Measurements from ENCODE around the gene DNAH1.

Gene DNAH1

DNA sequence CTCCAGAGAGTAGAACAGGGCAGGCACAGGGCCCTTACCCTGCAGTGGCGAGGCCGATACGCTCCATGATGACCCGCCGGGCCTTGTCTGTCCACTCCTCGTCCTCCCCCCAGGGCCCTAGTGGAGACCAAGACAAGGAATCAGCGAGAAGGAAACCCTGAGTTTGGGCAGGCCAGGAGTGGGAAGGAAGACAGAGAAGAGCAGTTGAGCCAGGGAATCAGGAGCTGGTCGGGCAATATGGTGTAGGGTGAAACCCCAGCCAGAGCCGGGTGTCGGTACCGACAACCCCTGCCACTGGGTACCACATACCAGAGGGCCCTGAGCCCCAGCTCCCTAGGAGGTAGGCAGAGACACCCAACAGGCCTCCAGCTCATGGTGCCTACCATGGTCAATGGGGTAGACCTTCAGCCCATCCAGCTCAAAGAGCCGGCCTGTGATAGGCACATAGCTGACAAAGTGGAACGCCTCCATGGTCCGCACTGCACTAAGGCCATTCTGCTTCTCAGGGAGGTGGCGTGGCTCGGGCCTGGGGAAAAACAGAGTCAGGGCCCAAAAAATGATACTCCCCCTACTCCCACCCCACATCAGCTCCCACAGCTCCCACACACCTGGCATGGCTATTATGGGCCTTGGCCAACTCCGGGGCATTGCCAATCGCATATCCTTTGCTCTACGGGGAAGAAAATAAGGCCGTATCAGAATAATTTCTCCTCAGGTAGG, 90.8 kb downstream of the DNAH1 start:
- DNase-seq, result no peak

DNA sequence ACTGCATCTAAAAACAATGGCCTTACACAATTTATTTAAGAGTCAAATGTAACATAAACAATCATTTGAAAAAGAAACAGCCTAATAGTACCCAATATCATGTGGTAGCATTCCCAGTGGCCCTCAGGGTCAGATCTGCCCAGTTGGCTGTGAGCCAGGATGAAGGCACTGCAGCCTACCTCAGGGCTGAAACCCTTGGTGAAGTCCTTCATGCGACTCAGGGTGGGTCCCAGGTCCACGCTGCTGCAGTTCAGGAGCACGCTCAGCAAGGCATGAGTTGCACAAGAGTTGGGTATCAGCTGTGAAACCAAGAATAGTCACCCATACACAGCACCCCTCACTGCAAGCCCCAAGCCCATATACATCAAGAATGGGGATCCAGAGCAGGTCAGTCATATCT, 91.7 kb downstream of the DNAH1 start:
- no peak for DNase-seq

GRCh38 chr3:52408466-52408865, 92.3 kb downstream of the DNAH1 start:
- no peak for DNase-seq

DNA sequence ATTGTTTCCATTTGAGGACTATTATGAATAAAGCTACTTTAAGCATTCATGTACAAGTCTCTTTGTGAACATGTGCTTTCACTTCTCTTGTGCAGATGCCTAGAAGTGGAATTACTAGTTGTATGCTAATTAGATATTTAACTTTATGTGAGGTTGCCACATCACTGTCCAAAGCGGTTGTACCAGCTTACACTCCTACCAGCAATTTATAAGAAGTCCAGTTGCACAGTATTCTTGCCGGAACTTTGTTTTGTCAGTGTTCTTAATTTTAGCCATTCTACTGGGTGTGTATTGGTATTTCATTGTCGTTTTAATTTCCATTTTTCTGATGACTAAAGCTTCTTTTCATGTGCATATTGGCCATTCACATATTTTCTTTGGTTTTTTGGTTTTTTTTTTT, 99.7 kb downstream of the DNAH1 start:
- DNase-seq, result no peak

GRCh38 chr3:52420388-52420787, 104.3 kb downstream of the DNAH1 start:
- no peak for DNase-seq

GRCh38 chr3:52422669-52423068, 106.5 kb downstream of the DNAH1 start:
- no peak for DNase-seq

DNA sequence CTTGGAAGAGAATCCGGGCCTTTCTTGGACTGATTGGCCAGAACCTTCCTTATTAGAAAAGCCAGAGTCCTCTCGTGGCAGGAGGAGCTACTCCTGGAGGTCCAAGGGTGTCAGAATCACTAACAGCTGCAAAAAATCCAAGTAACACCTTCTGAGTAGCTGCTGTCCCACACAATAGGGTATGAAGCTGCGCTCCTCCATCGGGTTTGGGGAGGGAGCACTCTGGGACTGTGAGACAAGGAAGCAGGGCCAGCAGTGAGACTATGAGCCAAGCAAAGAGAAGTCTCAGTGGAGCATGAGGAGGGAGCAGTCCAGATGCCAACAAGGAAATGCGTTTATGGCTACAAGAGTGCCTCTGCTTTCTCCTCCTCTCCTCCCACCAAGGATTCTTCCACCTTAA, 107.1 kb downstream of the DNAH1 start:
- no peak for DNase-seq

GRCh38 chr3:52428151-52429005, 112.3 kb downstream of the DNAH1 start:
- no peak for DNase-seq

DNA sequence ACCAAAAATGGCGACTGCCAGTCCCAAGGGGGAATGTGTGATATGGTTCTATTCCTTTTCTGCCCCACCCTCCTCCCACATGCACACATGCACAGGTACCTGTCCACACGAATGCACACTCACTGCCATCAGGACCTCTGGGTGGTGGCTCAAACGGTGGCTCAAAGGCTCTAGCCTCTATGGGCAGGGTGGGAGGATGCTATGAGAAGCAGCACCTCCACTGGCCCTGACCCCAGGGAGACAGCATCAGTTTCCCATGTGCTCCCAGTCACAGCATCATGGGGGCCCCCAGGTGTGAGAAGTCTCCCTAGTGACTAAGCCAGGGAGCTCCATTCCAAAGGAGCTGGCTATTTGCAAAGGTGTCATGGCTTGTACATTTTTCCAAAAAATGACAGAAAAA, 112.9 kb downstream of the DNAH1 start:
- DNase-seq, result no peak

- no peak for DNase-seq
These were observed 113.8 kb downstream of the DNAH1 start for GRCh38 chr3:52429779-52430415.

- DNase-seq, result no peak
These were observed 114.3 kb downstream of the DNAH1 start for GRCh38 chr3:52430416-52430810.

DNA sequence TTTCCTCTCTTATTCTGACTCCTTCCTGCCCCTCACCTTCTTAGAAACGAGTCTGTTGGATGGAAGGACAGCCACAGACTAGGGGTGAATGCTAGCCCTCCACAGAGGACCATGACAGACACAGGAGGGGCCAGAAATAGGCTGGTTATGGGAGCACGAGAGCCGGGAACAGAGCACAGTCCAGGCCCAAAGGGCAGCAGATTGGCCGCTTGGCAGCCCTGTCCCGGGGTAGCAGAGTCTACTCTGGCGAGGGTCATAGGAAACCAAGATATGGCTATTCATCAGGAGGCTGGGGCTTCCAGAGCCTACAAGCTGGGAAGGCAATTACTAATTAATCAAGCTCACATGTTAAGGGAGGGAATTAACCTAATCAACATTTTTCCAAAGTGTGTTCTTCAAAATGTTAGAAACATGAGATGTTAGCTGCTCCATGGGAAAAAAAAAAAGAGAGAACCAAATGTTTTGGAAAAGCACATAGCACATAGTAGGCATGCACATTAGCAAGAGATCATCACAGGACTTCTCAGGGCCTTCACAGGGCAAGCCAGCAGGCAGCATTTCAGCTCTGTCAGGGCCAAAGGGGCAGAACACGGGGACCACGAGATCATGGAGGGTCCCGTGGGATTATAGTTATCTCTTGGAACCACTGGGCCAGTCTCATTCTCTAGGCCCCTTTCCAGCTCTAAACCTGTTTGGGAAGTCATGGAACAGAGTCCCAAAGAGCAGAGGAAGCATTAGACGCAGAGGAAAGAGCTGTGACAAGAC, 115.5 kb downstream of the DNAH1 start:
- no peak for DNase-seq

DNA sequence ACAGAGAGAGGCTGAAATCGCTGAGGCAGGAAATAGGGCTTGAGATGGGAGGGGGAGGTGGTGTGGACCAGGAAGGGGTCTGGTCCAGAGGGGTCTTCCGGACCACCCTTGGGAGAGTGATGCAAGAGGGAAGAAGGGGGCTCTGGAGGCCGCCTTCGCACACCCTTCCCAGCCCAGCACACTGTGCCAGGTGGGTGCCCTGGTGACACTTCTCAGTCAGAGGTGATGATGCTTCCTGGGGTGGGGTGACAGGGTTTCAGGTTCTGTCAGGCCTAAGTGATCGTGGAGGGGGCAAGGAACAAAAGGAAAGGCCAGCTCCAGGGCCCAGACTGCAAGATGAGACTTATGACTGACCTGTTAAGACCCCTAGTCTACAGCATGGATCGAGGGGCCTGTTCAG, 116.1 kb downstream of the DNAH1 start:
- DNase-seq, result no peak

DNA sequence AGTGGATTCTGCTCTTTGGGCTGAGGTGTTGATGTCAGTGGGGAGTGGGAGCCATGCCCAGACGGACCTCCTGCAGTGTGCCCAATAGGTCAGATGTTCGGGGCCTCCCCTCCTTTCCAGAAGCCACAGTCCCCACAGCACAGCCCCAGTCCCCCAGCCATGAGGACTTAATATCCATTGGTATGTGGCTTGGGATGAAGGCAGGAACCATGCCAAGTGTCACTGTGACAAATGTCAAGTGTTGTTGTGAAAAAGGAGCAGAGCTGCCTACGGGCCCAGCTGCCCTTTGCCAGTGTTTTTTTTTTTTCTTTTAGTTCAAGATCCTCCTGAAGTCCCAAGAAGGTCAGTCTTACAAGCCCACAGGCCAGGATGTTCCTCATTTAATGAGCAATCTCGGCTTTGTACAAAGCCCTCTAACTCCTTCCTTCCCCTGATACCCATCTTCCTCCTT, 116.6 kb downstream of the DNAH1 start:
- no peak for DNase-seq

DNA sequence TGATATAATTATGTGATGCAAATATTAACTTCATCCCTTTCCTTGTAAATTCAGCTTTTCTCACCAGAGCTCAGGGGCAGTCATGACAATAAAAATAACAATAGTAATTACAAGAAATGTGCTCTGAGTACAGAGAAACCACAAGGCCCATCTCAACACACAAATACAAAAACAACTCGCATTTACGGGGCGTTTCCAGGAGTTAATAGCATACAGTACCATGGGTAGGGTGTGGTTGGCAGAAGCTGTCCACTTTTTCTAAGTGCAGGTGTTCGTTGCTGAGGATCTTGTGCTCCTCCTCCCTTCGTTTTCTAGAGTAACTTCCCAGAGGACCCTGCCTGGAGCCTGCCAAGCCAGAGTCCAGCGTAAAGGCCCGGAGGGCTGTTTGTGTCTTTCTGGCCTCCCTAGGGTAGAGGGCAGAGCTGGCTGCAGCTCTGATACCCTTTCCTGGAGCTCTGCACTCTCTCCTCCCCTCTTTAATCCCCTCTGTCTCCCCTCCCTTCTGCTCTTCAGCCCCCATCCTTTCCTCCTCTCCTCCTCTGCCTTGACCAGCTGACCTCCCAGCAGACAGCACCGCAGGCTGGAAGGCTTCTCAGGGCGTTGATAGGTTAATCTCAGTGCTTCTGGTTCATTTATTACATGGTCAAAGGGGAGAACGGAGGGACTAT, 117.3 kb downstream of the DNAH1 start:
- no peak for DNase-seq

DNA sequence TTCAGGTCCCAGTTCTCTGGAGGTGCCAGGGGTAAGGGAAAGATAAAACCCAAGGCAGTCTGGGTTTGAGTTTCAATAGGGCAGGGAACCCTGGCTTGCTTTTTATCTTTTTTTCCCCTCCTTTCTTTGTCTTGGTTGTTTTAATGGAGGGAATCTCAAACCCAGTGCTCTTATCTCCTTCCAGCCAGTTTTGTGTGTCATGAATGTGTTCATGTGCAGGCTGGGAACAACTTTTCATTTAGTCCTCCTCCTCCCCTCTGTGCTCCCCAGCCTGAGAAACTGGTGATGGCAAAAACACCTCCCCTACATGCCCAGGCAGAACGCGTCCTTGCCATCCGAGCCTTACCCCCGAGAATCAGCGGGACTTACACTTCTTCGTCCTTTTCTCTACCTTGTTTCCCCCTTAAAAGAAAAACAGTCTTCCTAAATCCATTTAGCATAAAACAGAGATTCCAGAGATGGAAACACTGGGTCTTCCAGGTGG, 117.9 kb downstream of the DNAH1 start:
- no peak for DNase-seq

- DNase-seq, result no peak
These were observed 118.5 kb downstream of the DNAH1 start for GRCh38 chr3:52434491-52435115.

- no peak for DNase-seq
These were observed 119.4 kb downstream of the DNAH1 start for GRCh38 chr3:52435246-52436101.

DNA sequence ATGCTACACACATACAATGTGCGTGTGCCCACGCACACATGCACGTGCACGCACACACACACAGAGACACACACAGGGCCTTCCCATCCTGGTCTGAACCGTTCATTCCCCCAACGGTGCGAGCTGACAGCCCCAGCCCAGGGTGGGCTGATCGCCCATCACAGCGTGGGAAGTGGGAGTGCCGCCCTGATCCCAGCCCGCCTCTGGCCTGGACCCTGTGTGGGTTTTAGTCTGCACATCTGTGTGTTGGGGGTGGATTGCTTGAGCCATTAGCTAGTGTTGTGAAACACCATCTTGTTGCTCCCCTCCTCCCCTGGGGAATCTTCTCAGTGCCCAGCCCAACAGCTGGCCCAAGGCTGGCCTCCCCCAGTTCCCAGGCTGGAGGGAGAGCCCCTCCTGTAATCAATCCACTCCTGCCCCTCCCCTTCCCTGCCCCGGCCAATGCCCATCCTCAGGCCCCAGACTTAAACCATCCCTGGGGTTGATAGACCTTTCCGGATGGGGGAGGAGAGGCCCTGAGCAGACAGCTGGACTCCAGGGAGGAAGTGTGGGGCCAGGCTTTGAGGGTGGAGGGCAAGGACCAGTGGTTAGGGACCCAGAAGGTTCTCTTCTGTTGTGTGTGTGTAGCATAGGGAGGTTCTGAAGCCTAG, 120.5 kb downstream of the DNAH1 start:
- DNase-seq, result no peak
